OCI-M2 (cell line): Measurements from ENCODE around the gene SLC20A1.

ENCODE experiments used
- DNase-seq: peaks from one replicate; lab custom pipeline; 2025; ENCODE audit not compliant: unreplicated experiment; lab: John Stamatoyannopoulos, UW

SLC20A1 gene

DNA sequence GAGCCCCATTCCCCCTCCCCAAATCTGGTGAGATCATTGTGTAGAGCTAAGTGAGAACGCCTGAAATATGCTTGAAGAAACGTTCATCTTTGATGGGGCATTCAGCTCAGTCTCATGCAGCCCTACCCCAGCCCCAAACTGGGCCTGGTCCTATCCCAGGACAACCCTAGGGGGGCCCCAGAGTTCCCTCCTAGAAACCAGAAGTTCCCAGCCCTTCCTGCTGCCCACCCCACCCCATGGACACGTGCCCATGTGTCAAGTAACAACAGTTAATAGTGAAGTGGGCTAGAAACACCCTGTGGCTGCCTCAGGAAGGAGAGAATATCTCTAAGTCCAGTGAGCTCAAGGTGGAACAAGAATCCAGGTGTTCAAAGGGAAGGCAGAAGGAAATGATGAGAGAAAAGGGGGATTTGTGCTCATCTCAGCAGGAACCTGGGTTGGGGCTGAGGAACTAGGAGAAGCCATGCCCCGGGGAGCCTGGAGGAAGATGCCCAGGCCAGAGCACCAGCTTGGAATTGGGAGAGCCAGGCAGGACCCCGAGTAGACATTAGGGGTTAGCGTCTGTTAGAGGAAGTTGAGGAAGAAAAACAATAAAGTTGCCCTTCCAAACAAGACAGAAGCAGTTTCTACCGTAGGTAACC, 20.1 kb upstream of the SLC20A1 start:
- DNase-seq, result no peak

DNA sequence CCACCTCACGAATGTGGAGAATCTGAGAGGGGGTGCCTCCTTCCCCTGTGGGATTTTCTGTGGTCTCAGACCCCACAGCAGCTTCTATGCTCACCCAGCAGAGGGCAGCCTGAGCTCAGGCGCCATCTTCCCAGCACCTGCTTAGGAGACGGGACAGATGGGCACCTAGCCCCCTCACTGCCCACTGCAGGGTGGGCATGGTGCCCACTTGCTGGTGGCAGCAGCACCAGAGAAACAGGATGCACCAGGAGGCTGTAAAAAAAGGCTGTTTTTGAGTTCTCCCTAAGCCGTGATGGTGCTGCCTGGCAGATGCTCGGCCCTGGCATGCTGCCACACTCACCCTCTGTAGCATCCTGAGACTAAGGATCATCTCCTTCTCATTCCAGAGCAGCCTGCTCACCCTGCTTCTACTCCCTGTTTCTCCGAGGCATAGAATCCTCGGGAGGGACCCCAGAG, 19.1 kb upstream of the SLC20A1 start:
- DNase-seq, result no peak

DNA sequence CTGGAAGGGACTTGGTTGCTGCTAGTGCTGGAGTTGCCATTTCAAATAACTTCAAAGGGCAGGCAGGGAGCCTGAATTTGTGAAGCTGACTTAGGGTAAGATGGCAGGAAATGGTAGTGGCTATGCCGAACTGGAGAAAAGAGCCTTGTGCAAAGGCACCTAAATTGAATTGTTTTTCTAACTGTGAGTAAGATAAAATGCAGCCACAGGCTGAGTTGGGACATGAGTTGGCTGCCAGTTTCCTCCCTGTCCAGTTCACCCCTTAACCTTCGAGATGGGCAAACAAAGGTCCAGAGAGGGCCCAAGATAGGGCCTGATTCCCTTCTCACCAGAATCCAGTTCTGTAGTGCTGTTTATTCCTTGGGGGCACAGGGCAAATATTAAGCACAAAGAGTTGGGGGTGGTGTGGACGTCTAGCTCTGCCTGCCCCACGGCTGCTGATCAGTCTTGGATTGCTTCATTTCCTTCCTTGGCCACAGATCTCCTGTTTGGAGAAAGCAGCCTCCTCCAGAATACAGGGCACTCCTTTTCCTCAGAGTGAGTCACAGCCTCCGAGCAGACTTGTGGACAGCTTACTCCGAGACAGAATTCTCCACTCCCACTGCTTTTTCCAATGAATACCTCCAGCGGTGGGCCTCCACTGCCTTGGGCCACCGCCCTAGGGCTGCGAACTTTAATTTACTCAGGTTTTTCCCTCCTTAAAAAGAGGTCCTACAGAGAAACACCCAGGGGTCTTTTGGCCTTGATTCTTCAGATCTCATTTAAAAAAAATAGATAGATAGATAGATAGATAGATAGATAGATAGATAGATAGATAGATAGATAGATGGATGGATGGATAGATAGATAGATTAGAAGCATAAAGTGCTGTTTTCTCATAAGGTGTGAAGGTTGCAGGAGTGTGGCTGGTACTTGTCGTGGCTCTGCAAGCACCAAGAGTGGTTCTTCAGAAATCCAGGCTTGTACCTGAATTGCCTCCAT, 18.4 kb upstream of the SLC20A1 start:
- DNase-seq, result no peak

DNA sequence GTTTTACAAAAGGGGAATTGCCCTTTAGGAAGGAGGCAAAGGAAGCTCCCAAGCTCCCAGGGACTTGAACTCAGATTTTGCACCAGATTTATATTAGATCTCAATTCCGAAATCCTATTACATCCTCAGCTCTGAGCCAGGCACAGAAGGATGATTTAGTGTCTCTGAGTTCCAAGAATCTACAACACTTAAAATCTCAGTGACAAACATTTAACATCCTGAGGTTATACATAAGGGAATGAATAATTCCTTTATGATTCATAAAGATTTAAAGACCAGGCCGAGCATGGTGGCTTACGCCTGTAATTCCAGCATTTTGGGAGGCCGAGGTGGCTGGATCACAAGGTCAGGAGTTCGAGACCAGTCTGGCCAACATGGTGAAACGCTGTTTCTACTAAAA, 16.5 kb upstream of the SLC20A1 start:
- no peak for DNase-seq

DNA sequence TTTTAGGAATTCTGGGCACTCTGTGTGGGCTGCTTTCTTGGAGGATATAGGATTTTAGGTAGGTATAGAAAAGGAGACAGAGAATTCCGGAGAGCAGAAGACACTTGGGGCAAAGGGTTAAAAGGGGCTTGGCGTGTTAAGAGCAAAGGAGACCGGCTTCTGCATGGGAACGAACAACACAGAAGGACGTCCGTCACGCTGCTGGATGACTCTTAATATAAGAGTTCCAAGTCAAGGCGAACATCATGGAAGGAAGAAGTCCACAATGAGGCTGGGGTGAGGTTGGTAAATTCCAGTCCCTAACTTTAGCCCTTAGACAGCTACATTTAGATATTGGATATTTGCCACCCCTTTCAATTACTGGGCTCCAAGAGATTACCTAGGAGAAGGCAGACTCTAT, 15.9 kb upstream of the SLC20A1 start:
- no peak for DNase-seq

DNA sequence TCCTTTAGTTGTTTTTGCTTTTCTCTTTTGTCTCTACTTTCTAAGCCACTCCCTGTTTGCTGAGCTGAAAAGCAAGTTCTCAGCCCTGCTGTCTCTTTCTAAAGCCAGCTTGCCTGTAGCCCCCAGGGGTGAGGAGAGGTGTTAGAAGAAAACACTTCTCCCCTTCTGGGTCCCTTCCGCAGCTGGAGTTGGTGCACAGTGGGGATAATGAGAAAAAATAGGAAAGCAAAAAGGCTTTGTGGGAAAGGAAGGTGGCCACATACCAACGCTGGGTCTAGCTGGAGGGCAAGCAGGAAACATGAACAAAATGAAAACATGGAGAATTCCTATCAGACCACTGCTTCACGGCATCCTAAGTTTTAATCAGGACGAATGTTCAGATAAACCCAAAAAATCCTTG, 15.5 kb upstream of the SLC20A1 start:
- DNase-seq, result no peak

DNA sequence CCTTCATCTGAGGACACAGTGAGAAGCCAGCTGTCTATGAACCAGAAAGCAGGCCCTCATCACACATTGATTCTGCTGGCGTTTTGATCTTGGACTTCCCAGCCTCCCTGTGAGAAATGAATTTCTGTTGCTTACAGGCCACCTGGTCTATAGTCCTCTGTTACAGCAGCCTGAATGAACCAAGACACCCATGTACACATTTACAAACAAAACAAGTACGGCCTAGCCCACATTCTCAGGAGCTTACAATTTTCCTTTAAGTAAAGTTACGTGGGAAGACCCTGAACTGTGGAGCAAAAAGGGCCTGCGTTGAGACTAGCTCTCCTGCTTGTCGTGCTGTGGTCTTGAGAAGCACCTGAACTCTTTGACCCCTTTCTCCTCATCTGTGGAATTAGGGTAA, 12.0 kb upstream of the SLC20A1 start:
- DNase-seq, result no peak

DNA sequence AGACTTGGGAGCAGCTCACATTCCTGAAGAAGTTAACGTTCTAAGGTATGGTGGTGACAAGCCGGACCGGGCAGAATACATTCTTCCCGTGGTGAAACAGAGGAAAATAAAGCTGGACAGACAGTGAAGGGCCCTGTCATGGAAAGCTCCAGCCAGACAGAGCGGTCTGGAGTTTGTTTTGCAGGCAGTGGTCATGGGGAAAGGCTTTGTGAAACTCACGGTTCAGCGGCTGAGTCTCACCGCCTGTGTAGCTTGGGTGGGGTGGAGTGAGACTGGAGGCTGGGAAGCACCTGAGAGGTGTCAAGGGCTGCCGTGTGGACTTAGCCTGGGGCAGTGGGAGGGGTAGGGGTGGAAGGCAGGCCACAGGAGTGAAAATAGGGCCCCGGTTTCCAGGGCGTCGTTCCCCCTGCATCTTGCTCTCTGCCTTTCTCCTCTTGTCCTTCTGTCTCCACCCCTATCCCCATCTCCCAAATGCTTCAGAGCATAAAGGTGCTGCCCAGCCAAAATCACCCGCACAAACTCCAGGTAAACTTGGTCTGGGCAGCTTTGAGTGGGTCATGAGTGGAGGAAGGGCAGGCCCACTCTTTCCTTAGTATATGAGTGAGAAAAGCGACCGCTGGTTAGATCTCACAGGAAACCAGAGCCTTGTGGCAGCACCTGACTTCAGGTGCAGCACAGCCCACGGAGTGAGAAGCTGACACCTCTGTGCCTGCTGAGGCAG, 11.4 kb upstream of the SLC20A1 start:
- DNase-seq, result no peak

DNA sequence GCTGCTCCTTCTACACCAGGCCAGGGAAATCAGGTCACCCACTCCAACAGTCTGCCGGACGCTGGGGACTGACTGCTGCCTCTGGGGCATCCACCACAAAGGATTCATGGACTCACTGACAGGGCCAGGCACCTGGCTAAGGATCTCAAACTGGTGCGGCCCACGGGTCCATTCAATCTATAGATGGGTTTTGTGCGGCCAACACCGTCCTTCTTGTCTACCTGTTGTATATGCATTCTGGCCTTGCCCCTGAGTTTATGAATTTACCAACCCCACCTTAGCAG, 10.9 kb upstream of the SLC20A1 start:
- DNase-seq, result no peak

DNA sequence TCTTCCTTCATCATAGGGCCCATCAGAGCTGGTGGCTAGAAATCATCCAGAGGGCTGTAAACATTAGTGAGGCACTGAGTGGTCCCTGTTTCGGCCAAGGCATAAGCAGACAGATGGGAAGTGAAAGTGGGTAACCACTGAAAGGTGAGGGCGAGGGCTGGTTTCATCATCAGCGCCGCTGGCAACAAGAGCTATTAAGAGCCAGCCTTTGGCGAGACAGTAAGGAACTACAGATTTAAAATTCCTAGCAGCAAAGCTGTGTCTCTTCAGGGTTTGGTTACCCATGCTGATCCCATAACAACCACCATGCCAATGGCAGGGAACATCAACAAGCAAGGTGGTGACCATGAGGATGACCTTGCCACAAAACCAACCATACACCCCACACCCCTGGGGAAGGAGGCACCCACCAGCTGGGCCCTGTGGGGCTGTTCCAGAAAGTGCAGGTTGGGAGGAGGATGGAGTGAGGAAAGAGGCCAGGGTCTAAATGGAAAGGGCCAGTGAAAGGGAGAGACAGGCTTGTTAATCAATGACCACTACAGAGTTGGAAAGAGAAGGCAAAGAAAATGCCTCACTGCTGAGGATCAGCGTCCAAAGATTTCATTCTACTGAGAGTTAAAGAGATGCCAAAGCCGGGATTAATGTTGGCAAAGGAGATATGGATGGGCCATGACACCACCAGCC, 9.0 kb upstream of the SLC20A1 start:
- DNase-seq, result no peak

DNA sequence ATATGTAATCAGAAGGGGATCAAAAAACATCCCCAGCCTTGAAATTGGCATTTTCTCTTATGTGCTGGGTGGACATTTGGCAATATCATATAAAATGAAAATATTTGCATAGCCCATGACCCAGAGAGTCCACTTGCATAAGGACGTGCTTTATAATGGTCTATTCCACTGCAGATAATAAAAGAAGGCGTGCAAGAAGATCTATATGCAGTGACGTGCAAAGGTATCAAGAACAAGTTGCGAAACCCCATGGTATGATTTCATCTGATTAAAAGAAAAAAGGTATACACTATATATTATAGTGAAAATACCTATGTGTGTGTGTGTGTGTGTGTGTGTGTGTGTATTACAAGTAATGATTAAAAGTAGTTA, 8.5 kb upstream of the SLC20A1 start:
- no peak for DNase-seq

DNA sequence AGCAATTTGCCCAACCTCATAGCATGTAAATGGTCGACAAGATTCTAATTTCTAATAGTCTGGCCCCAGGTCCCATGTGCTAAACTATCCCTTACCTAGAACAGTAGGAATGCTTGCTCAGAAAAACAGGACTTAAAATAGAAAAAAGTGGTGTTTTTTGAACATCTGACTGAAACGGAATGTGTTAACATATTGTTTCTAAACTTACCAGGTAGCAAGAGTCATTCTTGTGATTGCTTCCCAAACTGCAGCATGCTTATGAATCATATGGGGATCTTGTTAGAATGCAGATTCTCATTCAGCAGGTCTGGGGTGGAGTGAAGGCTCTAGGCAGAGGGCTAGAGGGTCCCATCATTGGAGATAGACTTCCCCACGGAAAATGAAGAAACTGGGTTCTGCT, 5.8 kb upstream of the SLC20A1 start:
- no peak for DNase-seq

DNA sequence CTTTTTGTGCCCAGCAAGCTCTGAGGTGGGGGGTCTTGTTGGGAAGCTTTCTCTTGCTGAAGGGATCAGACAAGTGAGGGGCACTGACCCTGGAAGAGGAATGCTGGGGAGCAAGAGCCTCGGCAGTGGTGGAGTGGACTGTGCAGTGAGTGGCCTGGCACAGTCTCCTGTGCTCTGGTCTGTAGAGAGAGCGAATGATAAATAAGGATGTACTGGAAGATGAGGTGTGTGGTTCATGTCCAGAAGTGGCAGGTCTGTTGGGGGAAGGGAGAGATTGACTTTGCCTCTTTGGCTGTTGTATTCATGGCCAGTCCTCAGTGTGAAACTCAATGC, 5.3 kb upstream of the SLC20A1 start:
- DNase-seq, result no peak

DNA sequence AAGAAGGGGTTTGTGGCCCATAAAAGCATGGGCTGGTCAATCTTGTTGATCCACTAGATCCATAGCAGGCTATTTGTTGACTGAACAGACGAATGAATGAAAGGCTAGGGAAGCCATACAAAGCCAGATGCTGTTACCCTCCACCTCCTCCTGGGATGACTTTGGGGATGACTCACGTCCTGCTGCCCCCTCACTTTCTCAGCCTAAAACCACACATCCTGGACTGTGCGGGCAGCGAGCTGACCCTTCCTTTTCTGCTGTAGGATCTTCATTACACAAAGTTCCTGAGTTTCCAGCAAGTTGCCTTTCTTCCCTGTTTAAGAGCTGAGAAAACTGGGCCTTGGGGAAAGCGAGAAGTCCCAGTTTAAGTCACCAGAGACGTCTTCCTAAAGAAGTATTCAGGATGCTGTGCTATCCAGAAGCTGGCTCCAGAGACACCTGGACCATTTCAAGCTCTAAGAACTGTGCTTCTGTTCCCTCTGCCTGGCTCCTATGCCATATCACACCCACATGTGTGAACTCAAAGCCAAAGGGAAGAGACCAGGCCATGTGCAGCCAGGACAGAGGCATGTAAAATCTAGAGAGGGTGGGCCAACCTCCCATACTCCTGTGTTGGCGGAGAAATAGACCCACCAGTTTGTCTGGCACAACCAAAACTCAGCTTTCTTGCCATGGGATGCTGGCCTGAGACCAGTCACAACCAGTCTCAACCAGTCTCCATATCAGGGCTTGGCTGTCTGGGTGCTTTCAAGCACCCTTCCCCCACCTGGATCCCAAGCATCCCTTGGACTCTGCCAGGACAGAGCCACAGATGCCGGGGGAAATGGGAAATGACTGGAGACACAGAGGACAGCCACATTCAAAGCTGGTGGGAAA, 4.7 kb upstream of the SLC20A1 start:
- no peak for DNase-seq

DNA sequence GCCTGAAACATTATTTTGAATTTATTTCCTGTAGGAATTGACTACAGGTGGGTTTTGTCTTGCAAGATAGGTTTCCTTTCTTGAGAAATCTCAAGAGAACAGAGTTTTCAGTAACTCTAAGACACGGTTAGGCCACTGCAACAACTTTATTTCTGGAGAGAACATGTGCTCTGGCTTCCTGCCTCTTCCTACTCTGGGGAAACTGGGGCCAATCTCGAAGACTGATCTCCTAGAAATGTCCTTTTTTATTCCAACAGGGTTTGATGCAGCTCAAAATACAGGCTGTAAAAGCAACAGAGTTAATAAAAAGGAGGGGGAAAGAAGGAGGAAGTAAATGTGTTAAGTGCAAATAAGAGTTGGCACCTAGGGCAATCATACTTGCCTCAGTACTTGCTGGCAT, 4.0 kb upstream of the SLC20A1 start:
- no peak for DNase-seq

DNA sequence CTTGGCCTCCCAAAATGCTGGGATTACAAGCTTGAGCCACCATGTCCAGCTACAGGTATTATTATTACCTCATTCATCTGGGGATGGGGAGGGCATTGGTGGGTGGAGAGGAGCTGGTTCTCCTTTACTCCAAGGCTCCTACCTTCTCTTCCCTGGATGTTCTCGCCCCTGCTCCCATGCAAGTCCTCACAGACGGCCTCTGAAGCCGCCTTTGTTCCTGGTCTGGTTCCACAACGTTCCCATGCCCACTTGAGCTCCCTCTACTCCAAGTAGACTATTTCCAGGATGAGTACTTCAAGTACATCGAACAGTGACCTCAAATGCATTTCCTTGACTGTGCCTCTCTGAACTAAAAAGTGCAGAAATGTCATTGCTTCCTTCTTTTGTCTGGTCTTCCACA, 3.2 kb upstream of the SLC20A1 start:
- no peak for DNase-seq

DNA sequence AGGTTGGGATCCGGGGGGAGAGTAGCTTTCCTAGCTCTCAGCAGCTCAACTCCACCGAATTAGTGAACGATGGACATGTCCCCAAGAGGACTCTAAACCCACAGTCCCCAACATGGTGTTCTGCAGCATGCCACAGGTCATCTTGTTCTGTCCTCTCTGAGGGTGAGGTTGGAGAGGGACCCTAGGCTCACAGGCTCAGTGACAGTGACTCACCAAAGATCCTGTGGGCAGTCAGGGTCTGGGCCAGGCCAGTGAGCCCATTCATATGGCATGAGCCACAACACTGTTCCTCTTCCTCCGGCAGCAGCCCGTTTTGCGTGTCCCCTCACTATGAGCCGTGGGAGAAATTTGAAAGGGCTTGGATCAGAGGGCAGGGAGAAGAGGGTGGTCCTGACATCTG, 2.8 kb upstream of the SLC20A1 start:
- DNase-seq, result no peak

DNA sequence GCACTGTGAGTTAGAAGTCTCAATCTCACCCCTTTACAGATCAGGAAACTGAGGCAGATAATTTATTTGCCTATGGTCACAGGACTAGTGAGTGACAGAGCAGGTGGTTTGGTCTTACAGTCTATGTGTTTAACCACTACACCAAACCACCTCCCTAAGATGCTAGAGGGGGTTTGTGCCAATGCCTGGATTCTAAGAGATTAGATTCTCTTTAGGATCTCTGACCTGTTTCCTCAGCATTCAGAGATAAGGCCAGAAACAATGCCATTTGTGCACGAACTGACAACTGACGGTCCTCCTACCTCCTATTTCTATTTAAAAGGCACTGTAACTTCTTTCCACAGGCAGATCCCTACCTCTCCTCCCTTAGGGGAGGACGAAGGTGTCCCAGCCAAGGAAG, 2.3 kb upstream of the SLC20A1 start:
- DNase-seq, result no peak

DNA sequence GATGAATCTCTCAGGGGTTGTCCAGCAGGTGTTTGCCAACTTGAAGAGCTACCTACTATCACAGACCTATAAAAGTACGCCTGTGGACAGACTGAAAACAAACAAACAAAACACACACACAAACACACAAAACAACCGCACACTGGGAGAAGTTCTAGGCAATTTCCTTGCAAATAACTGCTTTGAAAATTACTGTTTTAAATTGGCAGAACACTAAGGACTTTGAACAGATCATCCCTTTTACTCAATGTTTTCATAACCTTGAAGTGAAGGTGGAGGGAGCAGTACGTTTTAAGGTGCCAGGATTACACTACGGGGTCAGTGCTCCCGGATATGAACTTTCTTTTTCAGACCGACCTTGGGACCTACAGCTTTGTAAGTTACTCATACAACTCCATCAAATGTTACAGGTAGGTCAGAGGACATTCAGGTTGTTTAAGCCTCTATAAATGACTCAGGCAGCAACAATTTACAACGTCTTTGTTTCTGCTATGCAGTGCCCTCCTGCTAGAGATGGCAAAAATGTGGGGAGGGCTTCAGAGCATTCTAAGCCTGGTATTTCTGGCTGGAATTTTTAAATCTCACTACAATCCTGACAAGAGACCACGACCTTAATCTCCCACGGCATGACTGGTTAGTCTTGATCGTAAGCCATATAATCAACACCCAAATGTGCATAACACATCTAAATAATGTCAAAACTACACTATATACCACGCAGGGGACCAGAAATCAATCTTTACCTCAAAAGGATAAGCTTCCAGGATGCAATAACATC, 1.4 kb upstream of the SLC20A1 start:
- no peak for DNase-seq

DNA sequence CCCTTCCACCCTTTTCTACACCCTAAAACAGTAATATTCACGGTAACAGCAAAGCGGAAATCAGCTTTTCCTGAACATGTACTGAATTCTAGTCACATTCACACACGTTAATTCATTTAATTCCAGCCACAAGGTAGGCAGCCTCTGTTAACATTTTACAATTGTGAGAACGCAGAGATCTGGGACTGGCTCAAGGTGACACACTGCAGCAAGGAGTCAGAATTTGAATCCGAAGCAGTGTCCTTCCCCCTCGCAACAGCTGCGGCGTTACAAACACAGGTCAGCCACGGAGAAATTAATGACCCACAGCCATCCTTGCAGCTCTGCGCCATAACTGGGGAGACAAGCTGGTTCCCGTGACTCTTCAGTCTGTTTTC, 818 bp upstream of the SLC20A1 start:
- DNase-seq, result no peak
